ENCODE data around the gene TSPAN18. TPM values are rescaled to one million over a fixed set of nuclear protein-coding genes. Genes with fewer than 3 reads are reported as not detected.

The TSPAN18 gene, protein sequence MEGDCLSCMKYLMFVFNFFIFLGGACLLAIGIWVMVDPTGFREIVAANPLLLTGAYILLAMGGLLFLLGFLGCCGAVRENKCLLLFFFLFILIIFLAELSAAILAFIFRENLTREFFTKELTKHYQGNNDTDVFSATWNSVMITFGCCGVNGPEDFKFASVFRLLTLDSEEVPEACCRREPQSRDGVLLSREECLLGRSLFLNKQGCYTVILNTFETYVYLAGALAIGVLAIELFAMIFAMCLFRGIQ
- 94.6 TPM for total RNA-seq
- long read RNA-seq, transcript TSPAN18-207 (10 exons, 3,316 nt), result major isoform, 5 of 28 reads
- long read RNA-seq, partial matches to known transcripts, result 2 of 28 reads
- long read RNA-seq, other reads (novel, unspliced or antisense), result 21 of 28 reads

DNA sequence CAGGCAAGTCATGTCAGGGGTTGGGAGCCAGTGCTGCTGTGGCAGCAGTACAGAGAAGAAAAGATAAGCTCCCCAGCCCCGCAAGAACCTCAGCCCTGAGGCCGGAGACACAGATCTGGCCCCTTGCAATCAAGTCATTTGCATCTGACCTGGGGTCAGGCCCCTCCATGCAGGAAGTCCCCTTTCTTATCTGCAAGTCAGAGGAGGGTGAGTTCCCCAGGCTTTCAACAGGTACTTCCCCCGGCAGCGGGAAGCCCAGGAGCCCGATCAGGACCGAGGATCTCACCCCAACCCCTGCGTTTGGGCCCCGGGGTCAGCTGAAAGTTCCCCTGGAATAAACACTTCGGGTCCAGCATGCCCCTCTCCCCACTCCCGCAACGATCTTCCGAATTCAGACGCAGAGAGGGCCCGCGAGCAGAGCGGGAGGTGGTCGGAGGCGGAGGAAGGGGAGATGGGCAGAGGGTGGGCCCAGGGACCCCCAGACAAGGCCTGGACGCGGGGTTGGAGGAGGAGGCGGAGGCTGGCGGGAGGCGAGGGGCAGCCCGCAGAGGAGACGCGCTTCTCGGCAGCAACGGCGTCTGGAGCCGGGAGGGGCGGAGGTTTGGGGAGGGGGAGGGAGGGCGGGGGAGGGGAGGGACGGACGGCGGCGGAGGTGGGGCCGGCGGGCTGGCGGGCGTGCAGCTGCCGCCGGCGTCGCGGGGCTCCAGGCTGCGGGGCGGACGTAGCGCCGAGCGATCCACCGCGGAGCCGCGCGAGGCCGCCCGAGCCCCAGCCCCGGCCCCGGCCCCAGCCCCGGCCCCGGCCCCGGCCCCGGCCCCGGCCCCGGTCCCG is at the start of gene TSPAN18:
TSPAN18 (plus strand) TSS at position 680 of the 831 bp plus-strand sequence. CDS start 179,455 bp downstream, outside the sequence.
- DNase-seq (peak; percentile 66), ATAC-seq (peak; percentile 28)
- intact Hi-C loops (cut with micrococcal nuclease), result loop anchor here (10.0 kb wide), 1 partner anchor 178 kb away; no protein-coding TSS in a partner anchor

DNA sequence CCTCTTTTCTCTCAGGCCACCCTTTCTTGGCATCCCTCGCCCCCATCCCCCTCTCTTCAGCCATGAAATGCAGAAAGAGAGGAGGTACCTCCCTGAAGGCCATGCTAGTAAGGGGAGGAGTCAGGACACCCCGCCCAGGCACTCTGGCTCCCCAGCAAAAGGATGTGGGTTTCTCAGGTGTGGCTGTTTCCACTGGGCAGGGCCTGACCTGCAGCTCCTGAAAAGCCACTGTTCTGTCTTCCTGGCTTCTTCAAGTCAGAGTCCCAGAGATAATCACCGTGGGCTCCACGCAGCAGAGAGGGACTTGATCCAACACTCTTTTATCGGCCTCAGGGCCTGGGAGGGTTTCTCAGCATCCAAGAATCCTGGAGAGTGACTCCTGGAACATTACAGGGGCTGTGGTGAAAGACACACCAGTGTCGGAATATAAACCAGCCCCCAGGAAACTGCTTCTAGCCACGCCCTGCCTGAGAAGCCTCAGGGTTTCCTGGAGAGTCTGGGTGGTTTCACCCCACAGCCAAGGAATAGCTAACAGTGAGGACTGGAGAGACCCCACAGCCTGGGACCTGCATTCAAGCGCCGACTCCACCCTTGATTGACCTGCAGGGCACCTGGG is 45.7 kb upstream of the TSPAN18 start:
- ATAC-seq (no peak), DNase-seq (no peak)
- intact Hi-C loops (cut with micrococcal nuclease), result no loop called here

DNA sequence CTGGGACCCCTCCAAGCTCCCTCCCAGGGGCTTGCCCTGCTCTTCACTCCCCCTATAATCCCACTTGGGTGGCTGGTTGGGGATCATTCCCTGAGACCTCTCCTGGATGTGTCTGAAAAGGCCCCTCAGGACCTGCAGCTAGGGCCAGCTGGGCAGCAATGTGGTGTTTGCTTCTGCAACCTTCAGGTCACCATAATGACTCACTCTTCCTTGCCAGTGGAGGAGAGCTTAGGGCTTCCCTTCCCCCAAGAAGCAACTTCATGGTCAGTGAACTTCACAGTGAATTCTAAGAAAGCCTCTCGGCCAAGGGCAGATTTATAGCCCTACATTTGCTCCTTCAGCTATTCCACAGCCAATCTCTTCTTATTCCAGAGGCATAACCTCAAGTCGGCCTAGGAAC is 45.1 kb upstream of the TSPAN18 start:
- ATAC-seq, result no peak
- intact Hi-C loops (cut with micrococcal nuclease), result no loop called here
- DNase-seq, result no peak

DNA sequence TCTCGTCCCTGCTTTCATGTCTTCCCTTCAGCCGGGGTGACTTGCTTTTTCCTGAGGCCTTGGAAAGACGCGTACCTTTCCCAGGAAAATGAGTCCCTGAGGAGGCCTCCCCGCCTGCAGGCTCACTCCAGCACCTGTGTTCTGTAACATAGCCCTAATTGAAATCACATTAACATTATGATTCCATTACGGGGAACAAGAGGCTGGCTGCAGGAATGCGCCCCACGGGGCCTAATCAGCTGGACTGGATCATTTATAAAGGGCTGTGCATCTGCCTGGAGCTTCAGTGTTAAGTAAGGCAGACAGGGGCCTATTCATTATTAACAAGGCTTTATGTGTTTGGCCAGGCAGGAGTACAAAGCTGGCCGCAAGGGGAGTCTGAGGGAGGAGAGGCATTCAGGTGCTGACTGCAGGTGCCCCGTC is 41.9 kb upstream of the TSPAN18 start:
- intact Hi-C loops (cut with micrococcal nuclease), result no loop called here
- DNase-seq (no peak), ATAC-seq (no peak)

DNA sequence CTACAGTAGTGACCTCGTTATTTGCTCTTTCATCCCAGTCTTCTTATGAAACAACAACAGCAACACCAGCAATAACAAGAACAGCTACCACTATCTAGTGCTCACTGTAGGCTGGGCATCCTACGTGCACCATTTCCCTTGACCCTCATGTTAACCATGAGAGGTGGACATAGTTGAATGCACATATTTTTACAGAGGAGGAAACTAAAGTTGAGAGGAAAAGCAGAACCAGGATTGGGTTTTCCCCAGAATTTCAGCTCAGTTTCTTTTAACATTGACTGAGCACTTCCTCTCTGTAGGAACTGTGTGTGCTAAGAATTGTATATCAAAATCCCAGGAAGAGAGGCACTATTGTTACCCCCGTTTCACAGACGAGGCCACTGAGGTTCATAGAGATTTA is 39.4 kb upstream of the TSPAN18 start:
- ATAC-seq (no peak), DNase-seq (no peak)
- intact Hi-C loops (cut with micrococcal nuclease), result no loop called here

DNA sequence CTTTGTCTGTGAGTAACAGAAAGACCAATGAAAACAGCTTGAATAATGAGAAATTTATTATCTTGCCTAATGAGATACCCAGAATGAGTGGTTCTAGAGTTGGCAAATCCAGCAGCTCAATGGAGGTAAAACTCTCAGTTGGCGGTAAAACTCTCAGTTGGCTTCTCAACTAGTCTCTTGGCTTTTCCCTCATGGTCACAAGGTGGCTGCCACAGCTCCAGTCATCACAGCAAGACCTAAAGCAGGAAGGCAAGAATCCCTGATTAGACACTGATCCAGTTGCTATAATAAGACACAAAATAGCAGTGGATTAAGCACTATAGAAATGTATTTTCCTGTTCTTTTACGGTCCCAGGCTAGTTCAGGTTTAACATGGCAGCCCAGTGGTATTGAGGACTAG is 37.5 kb upstream of the TSPAN18 start:
- ATAC-seq (no peak), DNase-seq (no peak)
- intact Hi-C loops (cut with micrococcal nuclease), result no loop called here

DNA sequence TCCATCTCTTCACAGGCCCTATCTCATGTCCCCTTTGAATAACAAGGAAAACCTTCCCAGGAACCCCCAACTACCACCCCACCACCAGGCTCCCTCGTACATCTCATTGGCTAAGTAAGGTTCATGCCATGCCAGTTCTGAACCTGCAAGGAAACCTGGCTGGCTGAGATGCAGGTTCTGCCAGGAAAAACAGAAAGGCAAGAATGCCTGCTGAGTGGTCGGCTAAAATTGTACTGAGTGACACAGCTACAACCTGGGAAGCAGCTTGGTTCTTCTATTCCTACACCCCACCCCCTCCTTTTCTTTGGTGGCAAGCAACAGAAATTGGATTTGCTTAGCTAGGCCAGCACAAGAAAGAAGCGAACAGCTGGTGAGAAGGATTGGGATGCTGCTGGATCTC is 36.1 kb upstream of the TSPAN18 start:
- DNase-seq (no peak), ATAC-seq (no peak)
- intact Hi-C loops (cut with micrococcal nuclease), result no loop called here

DNA sequence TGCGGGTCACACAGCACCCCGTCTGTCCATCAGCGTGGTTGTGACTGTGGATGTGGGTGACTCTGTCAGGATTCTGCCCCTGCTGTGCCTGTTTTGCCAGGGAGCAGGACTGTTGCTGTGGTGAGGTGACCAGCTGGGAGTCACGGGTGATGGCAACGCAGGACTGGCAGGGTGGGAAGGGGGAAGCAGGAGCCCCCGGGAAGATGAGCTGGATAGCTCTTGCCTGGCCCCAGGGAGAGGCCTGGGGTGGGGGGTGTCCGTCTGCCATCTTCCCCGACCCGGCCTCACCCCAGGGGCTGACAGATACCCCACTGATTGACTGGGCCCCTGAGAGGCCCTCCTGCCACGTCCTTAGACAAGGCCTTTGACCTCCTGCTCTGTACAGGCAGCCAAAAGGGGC is 34.3 kb upstream of the TSPAN18 start:
- intact Hi-C loops (cut with micrococcal nuclease), result no loop called here
- DNase-seq (no peak), ATAC-seq (no peak)

DNA sequence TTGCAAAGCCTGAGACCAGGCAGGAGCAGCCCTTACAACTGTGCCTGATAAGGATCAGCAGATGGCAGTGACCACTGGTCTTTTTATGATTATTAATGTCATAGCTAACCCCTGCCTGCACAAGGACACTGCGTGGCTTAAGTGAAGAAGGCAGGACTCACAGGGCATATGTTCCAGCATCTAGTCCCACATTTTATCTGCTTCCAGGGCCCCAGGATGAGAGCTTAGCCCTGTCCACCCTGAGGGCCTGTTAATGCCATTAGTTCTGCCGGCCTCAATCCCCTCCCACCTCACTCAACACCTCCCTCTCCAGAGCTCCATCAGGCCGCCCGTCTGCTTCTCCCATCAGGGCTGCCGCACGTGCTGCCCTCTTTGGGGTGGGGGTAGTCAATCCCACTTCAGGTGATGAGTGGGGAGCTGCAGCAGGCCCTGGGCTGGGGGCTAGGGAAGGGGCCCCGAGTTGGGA is 33.1 kb upstream of the TSPAN18 start:
- DNase-seq (no peak), ATAC-seq (no peak)
- intact Hi-C loops (cut with micrococcal nuclease), result no loop called here

DNA sequence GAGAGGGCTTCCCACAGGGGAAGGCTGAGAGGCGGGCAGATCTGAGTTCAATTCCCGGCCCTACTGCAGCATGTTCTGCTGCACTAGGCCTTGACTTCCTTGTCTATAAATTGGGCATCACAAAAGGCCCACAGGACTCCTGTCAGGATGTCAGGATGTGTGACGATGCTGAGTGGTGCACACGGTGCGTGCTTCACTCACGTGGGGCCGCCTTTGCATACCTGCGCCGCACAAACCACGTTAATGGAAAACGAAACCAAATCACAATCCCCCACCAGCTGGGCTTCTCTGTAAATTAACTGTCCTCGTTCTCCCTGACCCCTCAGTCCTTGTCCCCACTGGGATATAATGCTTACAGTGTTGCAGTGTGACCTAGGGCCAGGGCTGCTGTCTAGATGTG is 32.3 kb upstream of the TSPAN18 start:
- intact Hi-C loops (cut with micrococcal nuclease), result no loop called here
- no peak for DNase-seq
- ATAC-seq, result no peak

DNA sequence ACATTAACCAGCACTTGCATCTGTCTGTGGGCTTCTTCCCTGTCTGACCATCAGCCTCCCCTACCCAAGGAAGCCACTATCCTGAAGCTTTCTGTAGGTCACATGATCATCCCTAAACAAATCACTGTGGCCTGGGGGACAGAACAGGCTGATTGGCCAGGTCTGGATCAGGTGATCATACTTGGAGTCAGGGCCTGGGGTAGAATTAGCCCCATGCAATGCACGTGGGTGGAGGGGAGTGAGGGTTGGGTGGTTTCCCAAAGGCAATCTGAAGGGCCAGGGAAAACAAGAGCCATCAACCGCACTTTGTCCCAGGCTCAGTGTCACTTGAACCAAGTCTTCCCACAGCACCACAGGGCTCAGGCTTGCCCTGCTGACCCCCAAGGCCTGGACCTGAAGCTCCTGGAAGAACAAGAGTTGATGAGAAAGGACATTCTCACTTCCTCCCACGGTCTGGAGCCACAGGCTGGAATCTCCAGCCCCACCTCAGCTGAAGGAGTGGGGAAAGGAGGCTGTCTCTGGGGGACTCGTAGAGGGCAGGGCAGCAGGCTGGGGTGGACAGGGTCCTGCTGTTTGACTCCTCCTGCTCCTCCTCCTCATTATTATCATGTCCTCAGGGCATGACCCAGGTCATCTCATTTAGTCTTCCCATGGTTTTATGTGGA is 31.5 kb upstream of the TSPAN18 start:
- ATAC-seq, result no peak
- intact Hi-C loops (cut with micrococcal nuclease), result no loop called here
- DNase-seq, result no peak

DNA sequence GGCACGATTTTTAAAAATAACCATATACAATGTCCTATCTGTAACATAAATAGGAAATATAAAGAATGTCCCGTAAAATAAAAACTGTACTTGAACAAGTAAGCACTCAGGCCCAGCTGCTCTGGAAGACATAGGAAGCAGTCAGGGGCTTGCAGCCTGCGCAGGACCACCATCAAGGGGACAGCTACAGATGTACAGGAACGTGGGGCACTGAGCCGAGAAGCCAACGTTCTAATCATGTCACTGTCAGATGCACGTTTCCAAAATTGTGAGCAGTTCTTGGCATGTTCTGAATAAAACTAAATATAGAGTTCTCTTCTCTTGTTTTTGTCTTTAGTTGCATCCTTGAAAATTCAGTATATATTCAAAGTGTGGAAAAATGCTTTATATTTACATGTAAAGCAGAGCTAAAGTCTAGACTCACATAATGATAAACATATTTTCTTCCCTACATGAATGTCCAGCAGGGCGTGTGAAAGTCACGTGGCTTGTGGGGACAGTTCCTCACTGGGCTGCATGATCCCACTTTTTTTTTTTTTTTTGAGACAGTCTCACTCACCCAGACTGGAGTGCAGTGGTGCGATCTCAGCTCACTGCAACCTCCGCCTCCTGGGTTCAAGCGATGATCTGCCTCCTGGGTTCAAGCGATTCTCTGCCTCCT is 28.4 kb upstream of the TSPAN18 start:
- ATAC-seq (peak; percentile 33), DNase-seq (peak; percentile 43)
- intact Hi-C loops (cut with micrococcal nuclease), result no loop called here

DNA sequence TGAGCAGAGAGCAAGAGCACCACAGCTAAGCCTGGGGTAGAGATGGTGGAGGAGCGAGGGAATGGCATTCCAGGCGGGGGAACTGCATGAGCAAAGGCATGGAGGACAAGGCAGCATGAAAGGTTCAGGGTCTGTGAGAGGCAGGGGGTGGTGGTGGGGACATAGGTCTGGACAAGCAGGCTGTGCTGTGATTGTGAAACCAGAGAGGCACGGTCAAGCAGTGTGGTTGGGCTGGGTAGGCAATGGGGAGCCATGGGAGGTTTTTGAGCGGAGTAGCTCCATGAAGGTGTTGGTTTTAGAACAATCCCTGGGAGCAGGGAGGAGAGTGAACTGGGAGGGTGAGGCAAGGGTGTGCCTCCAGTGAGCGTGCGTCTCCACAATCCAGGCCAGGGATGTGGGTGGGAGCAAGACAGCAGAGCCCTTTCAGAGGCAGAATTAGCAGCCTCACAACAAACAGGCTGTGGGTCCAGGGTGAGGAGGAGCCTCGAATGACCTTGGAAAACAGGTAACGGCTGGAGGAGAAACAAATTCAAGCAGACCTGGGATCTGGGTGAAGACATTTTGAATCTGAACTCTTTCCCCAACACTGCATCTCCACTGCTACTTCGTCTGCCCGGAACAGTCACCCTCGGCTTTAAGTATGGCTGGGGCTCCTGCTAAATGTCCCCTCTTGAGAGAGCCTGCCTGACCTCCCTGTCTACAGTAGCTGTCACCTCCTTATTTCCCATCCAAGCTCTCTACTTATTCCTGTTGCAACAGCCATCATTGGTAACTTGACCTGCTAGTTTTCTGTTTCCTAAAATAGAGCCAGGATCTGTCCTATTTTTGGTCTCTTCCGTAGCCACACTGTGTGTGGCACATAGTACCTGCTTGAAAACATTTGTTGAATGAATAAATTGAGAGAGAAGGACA is 27.0 kb upstream of the TSPAN18 start:
- ATAC-seq (peak; percentile 29), DNase-seq (no peak)
- intact Hi-C loops (cut with micrococcal nuclease), result no loop called here

DNA sequence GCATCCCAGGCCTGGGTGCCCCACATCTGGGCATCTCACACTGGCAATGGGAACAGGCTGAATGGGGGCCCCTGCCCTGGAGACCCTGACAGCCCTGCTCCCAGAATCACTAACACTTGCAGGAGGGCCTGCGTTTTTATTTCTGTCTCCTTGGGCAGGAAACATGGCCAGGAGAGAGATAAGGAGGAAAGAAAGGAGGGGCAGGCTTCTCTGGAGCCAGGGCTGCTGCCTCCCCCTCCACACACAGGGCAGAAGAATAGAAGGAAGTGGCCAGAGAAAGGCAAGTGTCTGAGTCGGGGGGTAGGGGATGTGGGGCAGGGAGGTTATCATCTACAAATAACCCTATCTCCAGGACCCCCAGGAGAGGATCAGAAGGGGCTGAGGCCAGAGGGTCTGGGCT is 25.5 kb upstream of the TSPAN18 start:
- peak; percentile 57 for ATAC-seq
- no peak for DNase-seq
- intact Hi-C loops (cut with micrococcal nuclease), result no loop called here

DNA sequence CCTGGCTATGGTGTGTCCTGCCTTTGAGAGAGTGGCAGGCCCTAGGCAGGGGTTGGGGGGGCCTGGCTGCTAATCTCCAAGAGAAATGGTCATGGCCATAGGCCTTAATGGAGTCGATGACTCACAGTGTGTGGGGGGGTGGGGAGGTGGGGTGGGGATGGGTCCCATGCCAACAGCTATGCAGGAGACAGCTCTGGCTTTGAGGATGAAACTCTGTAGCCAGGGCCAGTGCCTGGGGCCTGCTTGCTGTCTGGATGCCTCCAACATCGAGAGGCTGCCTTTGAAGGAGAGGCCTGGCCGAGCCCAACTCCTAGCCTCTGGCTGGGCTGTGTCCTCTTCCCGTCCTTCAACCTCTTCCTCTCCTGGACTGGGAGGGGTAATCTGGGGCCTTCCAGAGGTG is 23.9 kb upstream of the TSPAN18 start:
- intact Hi-C loops (cut with micrococcal nuclease), result no loop called here
- ATAC-seq, result no peak
- no peak for DNase-seq

DNA sequence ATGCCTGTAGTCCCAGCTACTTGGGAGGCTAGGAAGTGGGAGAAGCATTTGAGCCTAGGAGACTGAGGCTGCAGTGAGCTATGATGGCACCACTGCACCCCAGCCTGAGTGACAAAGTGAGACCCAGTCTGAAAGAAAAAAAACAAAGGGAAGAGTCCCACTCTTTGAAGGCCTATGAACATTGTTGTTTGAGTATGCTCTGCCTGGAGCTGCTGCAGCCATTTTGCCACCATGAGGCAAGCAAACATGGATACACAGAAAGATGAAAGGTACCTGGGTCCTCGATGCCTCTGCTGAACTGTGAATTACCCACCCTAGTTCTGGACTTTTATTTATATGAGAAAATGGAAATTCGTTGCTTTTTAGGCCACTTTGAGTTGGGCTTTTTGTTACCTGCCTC is 19.7 kb upstream of the TSPAN18 start:
- intact Hi-C loops (cut with micrococcal nuclease), result no loop called here
- DNase-seq (no peak), ATAC-seq (no peak)

DNA sequence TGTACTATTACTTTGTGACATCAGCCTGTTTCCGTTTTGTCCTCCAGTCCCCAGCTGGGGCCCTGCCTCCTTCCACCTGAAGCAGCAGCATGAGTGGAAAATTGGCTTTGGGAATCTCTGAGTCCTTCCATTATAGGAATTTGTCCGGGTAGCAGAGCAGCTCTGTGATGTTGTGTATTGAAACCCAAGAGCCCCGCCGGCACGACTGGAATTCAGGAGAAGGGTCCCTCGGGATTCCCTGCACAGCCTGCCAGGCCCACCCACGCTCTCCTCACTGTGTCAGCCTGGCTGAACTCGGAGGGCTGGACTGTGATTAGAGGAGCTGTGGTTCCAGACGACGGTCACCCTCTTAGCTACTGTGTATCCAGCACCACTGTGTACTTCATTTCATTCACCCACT is 18.8 kb upstream of the TSPAN18 start:
- DNase-seq (no peak), ATAC-seq (no peak)
- intact Hi-C loops (cut with micrococcal nuclease), result no loop called here

Data from left ventricle myocardium superior (tissue), 1 donor.